ENCODE results near the gene ZNF836.
"Not testable (repeated sequence)": the region's sequence is repeated elsewhere in the genome, so short reads cannot be mapped to it uniquely, and the experiment has no call there.

ZNF836 gene

DNA sequence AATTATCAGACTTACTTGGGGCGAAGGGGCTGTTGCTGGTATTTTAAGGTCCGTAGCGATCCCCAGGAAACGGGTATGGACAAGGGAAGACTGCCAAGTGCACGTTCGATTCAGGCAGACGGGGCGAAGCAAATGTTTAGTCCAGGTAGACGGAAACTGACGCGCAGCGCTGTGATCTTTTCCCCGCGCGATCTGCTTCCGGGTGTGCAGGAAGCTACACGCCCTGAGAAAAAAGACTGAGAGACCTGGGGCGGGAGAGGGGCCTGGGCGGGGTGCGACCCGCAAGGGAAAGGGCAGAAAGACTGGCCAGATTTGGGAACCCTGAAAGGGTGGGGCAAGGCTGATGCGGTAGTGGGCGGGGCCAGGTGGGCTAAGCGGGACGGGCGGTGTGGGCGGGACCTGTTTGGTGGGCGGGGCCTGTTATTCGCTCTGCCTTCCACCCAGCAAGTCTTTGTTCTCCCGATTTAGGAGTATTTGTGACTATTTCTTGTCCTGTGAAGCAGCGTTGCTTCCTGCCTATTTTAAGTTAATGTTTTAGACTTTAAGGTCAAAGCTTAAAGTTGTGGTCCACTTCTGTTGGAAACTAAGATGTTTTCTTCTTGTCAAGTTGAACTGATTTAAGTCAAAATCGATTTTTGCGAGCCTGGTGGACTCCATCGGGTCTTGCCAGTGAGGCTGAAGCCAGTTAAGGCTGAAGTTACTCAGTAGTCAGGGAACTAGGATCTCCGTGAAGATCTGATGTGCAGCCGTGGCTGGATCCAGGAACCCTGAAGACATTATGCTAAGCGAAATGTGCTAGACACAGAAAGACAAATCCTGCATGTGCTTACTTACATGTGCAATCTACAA, at the start of gene ZNF836:
Gene ZNF836 (minus strand): TSS at position 301 of the 849 bp plus-strand sequence. CDS start 3,549 bp downstream, outside the sequence.
- Mint-ChIP-seq H3K27me3 (no peaks in the 10 kb centered on the region), H3K36me3 (peaks cover 21% of the 10 kb centered on the region), H3K9me3 (no peaks in the 10 kb centered on the region), H3K4me1 (peaks cover 41% of the 10 kb centered on the region), H3K27ac (peak within 1 kb of the TSS; percentile 69), H3K4me3 (peak within 1 kb of the TSS; percentile 95)

DNA sequence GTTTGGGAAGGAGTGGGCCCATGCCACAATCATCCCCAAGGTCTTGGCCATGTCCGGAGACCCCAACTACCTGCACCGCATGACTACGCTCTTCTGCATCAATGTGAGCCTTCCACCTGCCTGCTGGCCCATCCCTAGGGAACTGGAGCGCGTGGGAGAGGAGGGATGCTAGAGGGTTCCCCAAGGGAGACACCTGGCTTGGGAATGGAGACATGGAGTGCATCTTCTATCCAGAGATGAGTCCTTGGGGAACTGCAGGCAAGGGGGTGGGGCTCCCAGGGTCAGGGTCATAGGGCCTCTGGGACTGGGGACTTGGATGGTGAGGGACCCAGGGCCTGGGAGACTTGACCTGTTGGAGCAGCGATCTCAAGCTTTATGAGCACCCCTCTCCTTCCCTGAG, 49.6 kb upstream of the ZNF836 start:
- Mint-ChIP-seq H3K9me3 (no peaks in the 10 kb centered on the region), H3K27me3 (no peaks in the 10 kb centered on the region), H3K36me3 (peaks cover 25% of the 10 kb centered on the region), H3K27ac (no peak overlapping the region), H3K4me1 (no peaks in the 10 kb centered on the region), H3K4me3 (no peak overlapping the region)

DNA sequence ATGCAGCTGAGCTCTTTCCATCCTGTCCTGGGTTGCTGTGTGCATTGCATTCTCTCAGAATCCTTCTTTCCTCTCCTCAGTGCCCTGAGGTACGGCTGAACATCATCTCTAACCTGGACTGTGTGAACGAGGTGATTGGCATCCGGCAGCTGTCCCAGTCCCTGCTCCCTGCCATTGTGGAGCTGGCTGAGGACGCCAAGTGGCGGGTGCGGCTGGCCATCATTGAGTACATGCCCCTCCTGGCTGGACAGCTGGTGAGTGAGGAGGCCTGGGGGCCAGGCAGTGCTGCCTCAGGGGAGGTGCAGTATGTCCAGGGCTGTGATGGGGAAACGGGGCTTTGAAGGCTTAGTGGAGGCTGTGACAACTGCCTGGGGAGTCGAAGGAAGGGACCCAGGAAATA, 48.2 kb upstream of the ZNF836 start:
- Mint-ChIP-seq H3K36me3 (peaks cover 21% of the 10 kb centered on the region), H3K4me3 (no peak overlapping the region), H3K27ac (no peak overlapping the region), H3K4me1 (no peaks in the 10 kb centered on the region), H3K27me3 (no peaks in the 10 kb centered on the region), H3K9me3 (no peaks in the 10 kb centered on the region)

DNA sequence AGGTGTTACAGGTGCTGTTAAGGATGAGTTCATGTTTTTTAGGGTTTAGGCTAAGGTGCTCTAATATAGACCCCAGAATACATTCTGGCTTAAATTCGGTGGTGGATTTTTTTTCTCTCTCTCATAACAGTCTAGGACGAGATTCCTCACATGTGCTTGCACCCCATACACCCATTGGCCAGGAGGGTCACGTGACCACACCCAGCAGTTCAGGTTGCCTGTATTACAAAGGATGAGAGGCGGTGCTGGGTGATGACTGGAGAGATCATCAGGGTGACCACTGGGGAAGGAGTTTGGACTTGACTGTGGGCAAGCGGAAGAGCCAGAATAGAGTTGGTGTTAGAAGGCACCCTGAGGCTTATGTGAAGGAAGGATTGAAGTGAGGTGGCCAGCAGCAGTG, 46.2 kb upstream of the ZNF836 start:
- no peak overlapping the region for H3K4me3 Mint-ChIP-seq
- no peaks in the 10 kb centered on the region for H3K27me3 Mint-ChIP-seq
- peaks cover 19% of the 10 kb centered on the region for H3K36me3 Mint-ChIP-seq
- no peak overlapping the region for H3K27ac Mint-ChIP-seq
- no peaks in the 10 kb centered on the region for H3K9me3 Mint-ChIP-seq
- H3K4me1 Mint-ChIP-seq, result no peaks in the 10 kb centered on the region

DNA sequence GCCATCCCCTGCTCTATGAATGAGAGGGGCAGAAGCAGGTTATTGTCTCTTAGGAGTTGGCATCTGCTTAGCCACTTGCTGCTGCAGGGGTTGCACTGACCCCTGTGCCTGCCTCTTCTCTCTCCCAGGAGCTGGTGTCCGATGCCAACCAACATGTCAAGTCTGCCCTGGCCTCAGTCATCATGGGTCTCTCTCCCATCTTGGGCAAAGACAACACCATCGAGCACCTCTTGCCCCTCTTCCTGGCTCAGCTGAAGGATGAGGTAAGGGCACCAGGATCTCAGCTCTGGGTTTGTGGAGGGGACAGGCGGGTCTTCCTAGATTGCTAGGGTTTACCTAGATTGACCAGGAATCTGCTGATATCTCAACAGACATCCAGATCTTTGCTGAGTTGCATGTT, 45.0 kb upstream of the ZNF836 start:
- Mint-ChIP-seq H3K27ac (no peak overlapping the region), H3K4me3 (no peak overlapping the region), H3K9me3 (no peaks in the 10 kb centered on the region), H3K27me3 (no peaks in the 10 kb centered on the region), H3K36me3 (peaks cover 17% of the 10 kb centered on the region), H3K4me1 (no peaks in the 10 kb centered on the region)

DNA sequence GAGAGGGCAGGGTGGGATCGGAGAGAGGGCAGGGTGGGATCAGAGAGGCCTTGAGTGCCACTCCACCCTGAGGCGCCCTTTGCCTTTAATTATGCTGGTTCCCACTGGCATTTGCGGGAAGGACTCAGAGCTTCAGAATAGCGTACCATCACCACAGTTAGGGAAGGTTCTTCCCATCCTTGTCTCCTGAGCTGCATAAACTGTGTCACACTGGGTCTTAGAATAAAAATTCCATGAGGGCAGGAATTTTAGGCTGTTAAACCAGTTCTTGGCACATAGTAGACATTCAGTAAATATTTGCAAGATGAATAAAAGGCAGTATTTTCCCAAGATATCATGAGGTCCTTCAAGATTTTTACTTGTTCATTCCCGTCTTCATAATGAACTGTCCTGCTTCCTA, 42.8 kb upstream of the ZNF836 start:
- H3K4me1 Mint-ChIP-seq, result peaks cover 8% of the 10 kb centered on the region
- H3K36me3 Mint-ChIP-seq, result peaks cover 19% of the 10 kb centered on the region
- no peaks in the 10 kb centered on the region for H3K9me3 Mint-ChIP-seq
- no peaks in the 10 kb centered on the region for H3K27me3 Mint-ChIP-seq
- no peak overlapping the region for H3K4me3 Mint-ChIP-seq
- no peak overlapping the region for H3K27ac Mint-ChIP-seq

DNA sequence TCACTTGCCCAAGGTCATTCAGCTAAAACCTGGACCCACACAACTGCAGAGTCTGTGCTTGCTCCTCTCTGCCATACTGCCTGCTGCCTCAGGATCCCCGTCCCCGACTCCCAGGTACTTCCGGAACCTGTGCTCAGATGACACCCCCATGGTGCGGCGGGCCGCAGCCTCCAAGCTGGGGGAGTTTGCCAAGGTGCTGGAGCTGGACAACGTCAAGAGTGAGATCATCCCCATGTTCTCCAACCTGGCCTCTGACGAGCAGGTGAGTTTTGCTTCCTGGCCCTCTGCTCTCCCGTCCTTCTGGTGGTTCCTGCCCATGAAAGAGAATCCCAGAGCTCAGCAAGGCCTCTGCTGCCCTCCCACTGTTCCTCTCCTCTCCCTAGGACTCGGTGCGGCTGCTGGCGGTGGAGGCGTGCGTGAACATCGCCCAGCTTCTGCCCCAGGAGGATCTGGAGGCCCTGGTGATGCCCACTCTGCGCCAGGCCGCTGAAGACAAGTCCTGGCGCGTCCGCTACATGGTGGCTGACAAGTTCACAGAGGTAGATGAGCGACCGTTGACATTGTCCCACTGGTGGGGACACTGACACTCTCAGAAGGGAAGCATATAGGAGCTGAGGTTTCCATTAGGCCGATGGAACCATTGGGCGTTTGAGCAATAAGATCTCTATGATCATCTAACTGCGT, 41.3 kb upstream of the ZNF836 start:
- Mint-ChIP-seq H3K27ac (no peak overlapping the region), H3K36me3 (peaks cover 17% of the 10 kb centered on the region), H3K4me3 (no peak overlapping the region), H3K4me1 (peaks cover 12% of the 10 kb centered on the region), H3K27me3 (no peaks in the 10 kb centered on the region), H3K9me3 (no peaks in the 10 kb centered on the region)

DNA sequence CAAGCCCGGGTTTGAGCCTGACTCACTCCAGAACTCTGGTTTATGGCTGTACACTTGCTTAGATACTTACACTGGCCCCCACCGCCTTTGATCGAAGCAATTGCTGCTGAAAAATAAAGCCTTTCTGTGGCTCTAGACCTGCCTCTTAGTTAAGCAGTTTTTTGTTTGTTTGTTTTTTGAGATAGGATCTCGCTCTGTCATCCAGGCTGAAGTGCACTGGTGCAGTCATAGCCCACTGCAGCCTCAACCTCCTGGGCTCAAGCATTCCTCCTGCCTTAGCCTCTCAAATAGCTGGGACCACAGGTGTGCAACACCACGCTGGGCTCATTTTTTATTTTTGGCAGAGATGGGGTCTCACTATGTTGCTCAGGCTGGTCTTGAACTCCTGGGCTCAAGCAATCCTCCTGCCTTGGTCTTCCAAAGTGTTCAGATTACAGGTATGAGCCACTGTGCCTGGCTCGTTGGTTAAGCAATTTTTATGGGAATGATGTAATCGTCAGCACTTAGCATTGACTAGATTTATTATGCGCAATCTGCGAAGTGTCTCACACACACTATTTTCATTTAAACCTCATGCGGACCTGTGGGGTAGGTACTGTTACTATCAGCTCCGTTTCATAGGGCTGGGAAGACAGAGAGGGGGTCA, 40.6 kb upstream of the ZNF836 start:
- Mint-ChIP-seq H3K4me1 (peaks cover 14% of the 10 kb centered on the region), H3K36me3 (peaks cover 16% of the 10 kb centered on the region)

DNA sequence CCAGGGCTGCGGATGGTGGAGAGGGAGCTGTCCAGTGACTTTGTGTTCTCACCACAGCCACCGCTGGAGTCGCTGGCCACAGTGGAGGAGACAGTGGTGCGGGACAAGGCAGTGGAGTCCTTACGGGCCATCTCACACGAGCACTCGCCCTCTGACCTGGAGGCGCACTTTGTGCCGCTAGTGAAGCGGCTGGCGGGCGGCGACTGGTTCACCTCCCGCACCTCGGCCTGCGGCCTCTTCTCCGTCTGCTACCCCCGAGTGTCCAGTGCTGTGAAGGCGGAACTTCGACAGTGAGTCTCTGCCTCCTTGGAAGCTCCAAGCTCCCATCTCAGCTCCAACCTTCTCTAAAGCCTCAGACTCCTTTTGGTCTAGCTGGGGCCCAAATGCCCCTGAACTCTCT, 39.8 kb upstream of the ZNF836 start:
- no peaks in the 10 kb centered on the region for H3K27me3 Mint-ChIP-seq
- H3K4me1 Mint-ChIP-seq, result peaks cover 17% of the 10 kb centered on the region
- H3K36me3 Mint-ChIP-seq, result peaks cover 19% of the 10 kb centered on the region
- no peak overlapping the region for H3K4me3 Mint-ChIP-seq
- H3K27ac Mint-ChIP-seq, result no peak overlapping the region
- H3K9me3 Mint-ChIP-seq, result no peaks in the 10 kb centered on the region

More for the DNA sequence above, 40.6 kb upstream of the ZNF836 start:
- Mint-ChIP-seq H3K27me3 (no peaks in the 10 kb centered on the region), H3K27ac (peak overlapping the region; percentile 46), H3K4me3 (no peak overlapping the region), H3K9me3 (no peaks in the 10 kb centered on the region)

DNA sequence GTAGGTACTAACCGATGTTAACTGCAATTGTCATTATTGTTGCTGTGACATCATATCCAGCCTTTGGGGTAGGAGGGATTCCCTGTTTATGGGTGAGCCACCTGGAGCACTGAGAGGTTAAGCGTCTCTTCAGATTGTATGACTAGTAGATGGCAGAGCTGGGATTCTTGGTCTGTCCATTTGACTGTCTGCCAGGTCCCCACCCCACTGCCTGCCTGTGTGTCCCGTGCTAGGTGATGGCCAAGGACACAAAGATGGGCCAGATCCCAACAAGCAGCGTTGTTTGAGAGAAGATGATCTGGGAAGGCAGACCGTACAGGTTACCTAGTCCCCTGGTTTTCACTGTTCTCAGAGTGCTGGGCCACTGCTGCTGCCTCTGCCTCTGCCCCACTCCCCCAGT, 35.1 kb upstream of the ZNF836 start:
- no peak overlapping the region for H3K27ac Mint-ChIP-seq
- H3K9me3 Mint-ChIP-seq, result no peaks in the 10 kb centered on the region
- no peaks in the 10 kb centered on the region for H3K27me3 Mint-ChIP-seq
- peaks cover 60% of the 10 kb centered on the region for H3K4me1 Mint-ChIP-seq
- H3K36me3 Mint-ChIP-seq, result peaks cover 24% of the 10 kb centered on the region
- no peak overlapping the region for H3K4me3 Mint-ChIP-seq

DNA sequence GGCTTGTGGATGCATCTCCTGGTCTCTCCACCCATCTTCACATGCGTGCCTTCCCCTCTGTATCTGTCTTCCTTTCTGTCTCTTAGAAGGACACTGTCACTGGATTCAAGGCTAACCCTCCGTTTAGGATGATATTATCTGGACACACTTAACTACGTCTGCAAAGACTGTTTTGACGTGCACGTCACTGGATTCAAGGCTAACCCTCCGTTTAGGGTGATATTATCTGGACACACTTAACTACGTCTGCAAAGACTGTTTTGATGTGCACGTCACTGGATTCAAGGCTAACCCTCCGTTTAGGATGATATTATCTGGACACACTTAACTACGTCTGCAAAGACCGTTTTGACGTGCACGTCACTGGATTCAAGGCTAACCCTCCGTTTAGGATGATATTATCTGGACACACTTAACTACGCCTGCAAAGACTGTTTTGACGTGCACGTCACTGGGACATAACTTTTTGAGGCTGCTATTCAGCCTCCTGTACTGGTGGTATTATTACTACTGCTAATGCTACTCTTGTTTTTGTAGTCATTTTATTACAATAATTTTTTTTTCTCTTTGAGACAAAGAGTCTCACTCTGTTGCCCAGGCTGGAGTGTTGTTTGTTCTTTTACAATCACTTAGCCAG, 29.5 kb upstream of the ZNF836 start:
- H3K27me3 Mint-ChIP-seq, H3K9me3 Mint-ChIP-seq, H3K4me3 Mint-ChIP-seq: not testable (repeated sequence)
- Mint-ChIP-seq H3K36me3 (peaks cover 15% of the 10 kb centered on the region), H3K4me1 (peaks cover 84% of the 10 kb centered on the region), H3K27ac (peak overlapping the region; percentile 55)

DNA sequence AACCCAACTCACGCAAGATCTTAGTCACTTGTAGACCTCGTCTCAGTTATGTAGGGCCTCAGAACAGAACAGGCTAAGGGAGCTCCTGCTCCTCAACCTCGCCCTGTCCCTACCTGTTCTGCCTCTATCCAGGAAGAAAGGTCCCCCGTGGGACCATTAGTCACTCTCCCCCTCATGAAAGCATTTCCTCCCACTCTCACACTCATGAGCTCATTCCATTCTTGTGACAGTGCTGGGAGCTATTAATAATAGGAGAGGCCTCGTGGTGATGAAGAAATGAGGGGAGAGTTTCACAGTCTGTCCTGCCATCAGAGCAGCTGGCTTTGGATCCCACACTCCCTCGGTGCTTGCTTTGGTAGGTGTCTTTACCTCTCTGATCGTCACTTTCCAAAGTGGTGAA, 28.6 kb upstream of the ZNF836 start:
- Mint-ChIP-seq H3K27me3 (no peaks in the 10 kb centered on the region), H3K4me1 (peaks cover 82% of the 10 kb centered on the region), H3K36me3 (peaks cover 13% of the 10 kb centered on the region), H3K27ac (peak overlapping the region; percentile 46), H3K4me3 (no peak overlapping the region), H3K9me3 (no peaks in the 10 kb centered on the region)

DNA sequence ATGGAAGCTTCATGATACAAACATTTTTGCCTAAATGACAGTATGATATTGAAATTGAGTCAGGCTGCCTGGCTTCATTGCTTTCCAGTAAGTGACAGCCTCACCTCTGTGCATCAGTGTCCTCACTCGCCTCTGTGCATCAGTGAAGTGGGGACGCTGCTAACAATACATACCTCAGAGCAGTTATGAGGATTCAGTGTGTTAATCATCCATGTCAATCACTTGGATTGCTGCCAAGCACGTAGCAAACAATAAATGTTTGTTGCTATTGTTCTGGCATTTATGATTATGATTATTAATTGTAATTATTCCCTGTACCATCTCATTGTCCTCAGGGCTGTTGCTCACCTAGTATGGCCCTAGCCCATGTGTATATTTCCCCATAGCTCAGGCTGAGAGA, 27.3 kb upstream of the ZNF836 start:
- Mint-ChIP-seq H3K4me3 (no peak overlapping the region), H3K36me3 (peaks cover 17% of the 10 kb centered on the region), H3K4me1 (peaks cover 81% of the 10 kb centered on the region), H3K27ac (no peak overlapping the region), H3K27me3 (no peaks in the 10 kb centered on the region), H3K9me3 (no peaks in the 10 kb centered on the region)

DNA sequence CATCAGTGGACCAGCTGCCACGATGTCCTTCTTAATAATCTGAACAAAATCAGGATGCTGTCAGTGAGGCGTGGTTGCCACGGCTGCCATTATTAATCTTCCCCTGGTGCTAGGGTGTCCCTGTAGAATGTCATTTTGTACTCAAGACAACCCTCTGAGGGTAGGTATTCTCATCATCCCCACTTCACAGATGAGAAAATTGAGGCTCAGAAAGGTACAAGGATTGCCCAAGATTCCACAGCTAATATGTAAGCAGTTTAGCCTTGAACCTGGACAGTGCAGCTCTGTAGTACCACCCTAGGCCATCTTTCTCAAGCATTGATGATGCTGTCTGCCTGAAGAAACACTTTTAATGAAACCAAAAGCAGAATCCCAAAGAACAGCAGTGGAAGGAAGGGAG, 26.5 kb upstream of the ZNF836 start:
- Mint-ChIP-seq H3K27ac (no peak overlapping the region), H3K4me1 (peaks cover 79% of the 10 kb centered on the region), H3K27me3 (no peaks in the 10 kb centered on the region), H3K4me3 (no peak overlapping the region), H3K36me3 (peaks cover 16% of the 10 kb centered on the region), H3K9me3 (no peaks in the 10 kb centered on the region)

DNA sequence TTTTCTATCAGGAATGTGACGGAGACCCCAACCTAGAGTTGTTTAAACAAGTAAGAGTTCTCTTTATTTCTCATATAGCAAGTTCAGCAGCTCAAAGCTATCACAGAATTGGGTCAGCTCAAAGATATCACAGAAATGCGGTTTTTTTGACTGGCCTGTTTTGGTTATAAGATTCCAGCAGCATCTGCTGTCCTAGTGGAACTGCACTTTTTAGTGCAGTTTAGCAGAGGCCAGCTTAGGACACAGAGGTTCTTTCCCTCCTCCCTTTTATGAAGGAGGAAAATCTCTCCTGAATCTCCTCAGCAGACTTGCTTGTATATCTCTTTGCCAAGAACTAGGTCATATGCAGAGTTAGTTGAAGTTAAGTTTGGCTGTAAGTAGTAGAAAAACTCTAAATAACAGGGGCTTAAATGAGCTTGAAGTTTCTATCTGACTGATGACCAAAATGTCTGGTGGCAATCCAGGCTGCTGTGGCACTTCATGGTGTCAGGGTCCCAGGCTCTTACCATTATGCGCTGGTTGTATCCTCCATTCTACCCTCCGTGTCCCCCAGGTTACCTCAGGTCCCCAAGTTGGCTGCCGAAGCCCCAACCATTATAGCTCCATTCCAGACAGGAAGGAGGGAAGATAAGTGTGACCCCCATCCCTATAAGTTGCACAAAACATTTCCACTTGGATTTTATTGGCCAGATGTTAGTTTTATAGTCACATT, 25.0 kb upstream of the ZNF836 start:
- no peaks in the 10 kb centered on the region for H3K9me3 Mint-ChIP-seq
- H3K27ac Mint-ChIP-seq, result no peak overlapping the region
- no peaks in the 10 kb centered on the region for H3K27me3 Mint-ChIP-seq
- H3K4me1 Mint-ChIP-seq, result peaks cover 81% of the 10 kb centered on the region
- H3K36me3 Mint-ChIP-seq, result peaks cover 21% of the 10 kb centered on the region
- no peak overlapping the region for H3K4me3 Mint-ChIP-seq

Data from activated naive CD4-positive, alpha-beta T cell treated with anti-CD3 and anti-CD28 coated beads, Interleukin-2, amount 50 U/mL, for 24 hours (primary cell).